Karpas-422 (cell line): ENCODE data around the gene ARFGEF3. TPM values are rescaled to one million over a fixed set of nuclear protein-coding genes. Genes with fewer than 3 reads are reported as not detected.
A peak's percentile ranks its signal among the peaks of the same experiment; 100 is the strongest.

Experiments used
- DNase-seq: peaks from one replicate; pipeline ENCODE4 v3.0.0-alpha.2; 2015
- H2AFZ ChIP-seq: fragments of 200-600 bp; sonication (generic); 2 replicates; pipeline ENCODE4 v1.6.1; 2014; ENCODE audit warnings: antibody characterized with exemption, low read length, mixed read lengths
- H3K27ac ChIP-seq: fragments of 200-600 bp; sonication (generic); 2 replicates; pipeline ENCODE4 v1.5.1; 2014; ENCODE audit warnings: mild to moderate bottlenecking, low read length, moderate library complexity
- H3K27me3 ChIP-seq: fragments of 200-600 bp; sonication (generic); 2 replicates; pipeline ENCODE4 v1.6.1; 2014; ENCODE audit warnings: low read length, mixed read lengths
- H3K36me3 ChIP-seq: fragments of 200-600 bp; sonication (generic); 2 replicates; pipeline ENCODE4 v1.6.1; 2014; ENCODE audit warnings: low read length, mixed read lengths; ENCODE audit not compliant: insufficient read depth
- H3K4me1 ChIP-seq: fragments of 200-600 bp; sonication (generic); 2 replicates; pipeline ENCODE4 v1.6.1; 2014; ENCODE audit warnings: mild to moderate bottlenecking, low read length, mixed read lengths
- H3K4me2 ChIP-seq: fragments of 200-600 bp; sonication (generic); 2 replicates; pipeline ENCODE4 v1.6.1; 2014; ENCODE audit warnings: low read length, low read depth, mild to moderate bottlenecking; ENCODE audit not compliant: poor library complexity, severe bottlenecking
- H3K4me3 ChIP-seq: fragments of 200-600 bp; sonication (generic); 2 replicates; pipeline ENCODE4 v1.5.1; 2014; ENCODE audit warnings: mild to moderate bottlenecking, antibody characterized with exemption, low read length, mixed read lengths
- H3K79me2 ChIP-seq: fragments of 200-600 bp; sonication (generic); 2 replicates; pipeline ENCODE4 v1.6.1; 2014; ENCODE audit warnings: mild to moderate bottlenecking, low read length, mixed read lengths
- H3K9ac ChIP-seq: fragments of 200-600 bp; sonication (generic); 2 replicates; pipeline ENCODE4 v1.6.0; 2014; ENCODE audit warnings: low read length
- H3K9me2 ChIP-seq: fragments of 200-600 bp; sonication (generic), shearing (Covaris generic); replicated peaks from 2 replicates; pipeline ENCODE4 v1.6.0; 2014; ENCODE audit warnings: mild to moderate bottlenecking, low read length, moderate library complexity; ENCODE audit not compliant: insufficient read depth
- H3K9me3 ChIP-seq: fragments of 300-700, 200-600 bp; sonication (generic); 2 replicates; pipeline ENCODE4 v1.6.1; 2014; ENCODE audit warnings: low read length, mixed read lengths
- H4K20me1 ChIP-seq: fragments of 200-600 bp; sonication (generic); 2 replicates; pipeline ENCODE4 v1.6.1; 2014; ENCODE audit warnings: mild to moderate bottlenecking, antibody characterized with exemption, low read length, low read depth; ENCODE audit not compliant: insufficient read depth
- total RNA-seq: library from RNA; depleted of rRNA; stranded (reverse); fragments of >200 nt; shearing (Covaris generic); gene quantifications from 2 replicates; pipeline ENCODE4 v1.2.3, GENCODE V29; 2014; ENCODE audit warnings: low replicate concordance

The ARFGEF3 gene
- total RNA-seq, 1 experiment from 2014 or later, result 0.04 TPM

DNA sequence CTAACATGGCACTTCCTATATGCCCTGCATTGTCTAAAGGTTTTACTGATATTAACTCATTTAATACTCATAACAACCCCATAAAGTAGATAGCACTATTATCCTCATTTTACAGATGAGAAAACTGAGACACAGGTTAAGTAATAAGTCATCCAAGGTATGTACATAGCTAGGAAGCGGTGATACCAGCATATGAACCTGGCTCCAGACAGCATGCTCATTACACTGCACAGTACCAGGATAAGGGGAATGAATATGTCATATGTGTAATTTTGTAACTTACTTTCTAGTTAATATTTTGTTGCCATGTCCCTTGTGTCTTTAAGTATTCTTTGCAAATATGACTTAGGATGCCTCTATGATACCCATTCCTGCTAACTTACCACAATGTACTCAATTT lies 109.7 kb downstream of the ARFGEF3 start:
- Histone ChIP-seq H2AFZ (no peak overlapping the region), H3K79me2 (no peaks in the 10 kb centered on the region), H3K9me3 (no peaks in the 10 kb centered on the region), H3K27ac (no peak overlapping the region), H3K4me1 (no peaks in the 10 kb centered on the region), H3K4me3 (no peak overlapping the region), H4K20me1 (no peaks in the 10 kb centered on the region), H3K36me3 (no peaks in the 10 kb centered on the region), H3K9ac (no peak overlapping the region), H3K9me2 (no peaks in the 10 kb centered on the region), H3K4me2 (no peak overlapping the region), H3K27me3 (no peaks in the 10 kb centered on the region)
- DNase-seq, result no peak

- Histone ChIP-seq H3K9me3 (no peaks in the 10 kb centered on the region), H3K27ac (no peak overlapping the region), H3K4me2 (no peak overlapping the region), H4K20me1 (no peaks in the 10 kb centered on the region), H3K79me2 (no peaks in the 10 kb centered on the region), H3K9me2 (no peaks in the 10 kb centered on the region), H3K4me3 (no peak overlapping the region), H3K4me1 (no peaks in the 10 kb centered on the region), H3K36me3 (no peaks in the 10 kb centered on the region), H2AFZ (no peak overlapping the region), H3K27me3 (no peaks in the 10 kb centered on the region), H3K9ac (no peak overlapping the region)
- no peak for DNase-seq
These were observed 111.0 kb downstream of the ARFGEF3 start for GRCh38 chr6:138272533-138273315.

GRCh38 chr6:138275976-138276375 lies 114.2 kb downstream of the ARFGEF3 start:
- H3K27me3 ChIP-seq, result no peaks in the 10 kb centered on the region
- no peaks in the 10 kb centered on the region for H3K9me2 ChIP-seq

DNA sequence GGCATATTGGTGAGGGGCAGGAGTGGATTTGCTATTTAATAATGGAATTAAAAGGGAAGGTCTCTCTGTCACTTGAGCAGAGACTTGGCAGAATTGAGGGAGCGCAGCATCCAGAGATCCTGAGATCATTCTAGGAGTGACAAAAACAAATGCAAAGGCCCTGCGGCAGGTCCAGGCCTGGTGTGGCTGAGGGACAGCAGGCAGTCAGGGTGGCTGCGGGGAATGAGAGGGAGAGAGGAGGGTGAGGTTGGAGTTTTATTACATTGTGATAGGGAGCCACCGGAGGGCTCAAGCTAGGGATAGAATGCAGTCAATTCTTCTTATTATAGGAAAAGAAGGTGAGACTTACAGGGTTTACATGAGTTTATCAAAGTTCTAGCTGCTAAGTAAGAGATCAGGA lies 116.1 kb downstream of the ARFGEF3 start:
- Histone ChIP-seq H3K9me3 (no peaks in the 10 kb centered on the region), H3K27ac (no peak overlapping the region), H3K79me2 (no peaks in the 10 kb centered on the region), H3K9me2 (no peaks in the 10 kb centered on the region), H2AFZ (no peak overlapping the region), H3K9ac (no peak overlapping the region), H3K4me3 (no peak overlapping the region), H4K20me1 (no peaks in the 10 kb centered on the region), H3K4me1 (no peaks in the 10 kb centered on the region), H3K27me3 (no peaks in the 10 kb centered on the region), H3K4me2 (no peak overlapping the region), H3K36me3 (no peaks in the 10 kb centered on the region)
- no peak for DNase-seq

More at GRCh38 chr6:138275976-138276375, 114.2 kb downstream of the ARFGEF3 start:
- Histone ChIP-seq H3K9me3 (no peaks in the 10 kb centered on the region), H3K79me2 (no peaks in the 10 kb centered on the region), H2AFZ (no peak overlapping the region), H3K4me3 (no peak overlapping the region), H3K4me1 (no peaks in the 10 kb centered on the region), H3K4me2 (no peak overlapping the region), H3K36me3 (no peaks in the 10 kb centered on the region), H3K9ac (no peak overlapping the region), H3K27ac (no peak overlapping the region), H4K20me1 (no peaks in the 10 kb centered on the region)
- no peak for DNase-seq

DNA sequence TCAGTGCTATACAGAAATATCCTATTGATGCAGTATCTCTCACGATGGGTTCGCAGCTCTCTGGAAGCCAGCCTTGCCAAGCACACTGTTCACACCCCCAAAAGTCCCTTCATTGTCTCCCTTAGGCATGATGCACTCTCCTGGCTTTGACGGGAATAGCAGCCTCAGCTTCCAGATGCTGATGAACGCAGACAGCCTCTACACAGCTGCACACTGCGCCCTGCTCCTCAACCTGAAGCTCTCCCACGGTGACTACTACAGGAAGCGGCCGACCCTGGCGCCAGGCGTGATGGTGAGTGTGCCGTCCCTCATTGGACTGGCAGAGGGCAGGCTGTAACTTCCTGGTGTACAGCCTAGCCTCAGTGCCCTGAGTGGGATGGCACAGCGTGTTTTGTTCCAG lies 116.6 kb downstream of the ARFGEF3 start:
- no peaks in the 10 kb centered on the region for H3K4me1 ChIP-seq
- no peaks in the 10 kb centered on the region for H3K36me3 ChIP-seq
- H3K9me2 ChIP-seq, result no peaks in the 10 kb centered on the region
- H3K4me3 ChIP-seq, result no peak overlapping the region
- H3K27me3 ChIP-seq, result no peaks in the 10 kb centered on the region
- no peak for DNase-seq
- H3K9ac ChIP-seq, result no peak overlapping the region
- H3K4me2 ChIP-seq, result no peak overlapping the region
- H3K79me2 ChIP-seq, result no peaks in the 10 kb centered on the region
- no peaks in the 10 kb centered on the region for H3K9me3 ChIP-seq
- no peak overlapping the region for H2AFZ ChIP-seq
- no peak overlapping the region for H3K27ac ChIP-seq
- H4K20me1 ChIP-seq, result no peaks in the 10 kb centered on the region

DNA sequence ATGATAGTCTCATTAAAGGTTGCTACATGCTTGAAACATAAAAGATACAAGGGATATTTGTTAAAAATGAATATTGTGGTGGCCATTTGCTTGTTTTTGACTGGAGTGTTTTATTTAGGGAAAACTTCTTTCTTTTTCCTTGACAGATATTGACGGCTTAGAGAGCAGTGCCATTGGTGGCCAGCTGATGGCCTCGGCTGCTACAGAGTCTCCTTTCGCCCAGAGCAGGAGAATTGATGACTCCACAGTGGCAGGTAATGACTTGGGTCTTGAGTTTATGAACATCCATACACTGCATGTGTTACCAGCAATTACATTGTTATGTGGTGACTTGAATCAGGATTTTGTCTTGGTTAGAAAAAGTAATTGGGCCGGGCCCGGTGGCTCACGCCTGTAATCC lies 124.1 kb downstream of the ARFGEF3 start:
- no peak overlapping the region for H3K4me2 ChIP-seq
- no peaks in the 10 kb centered on the region for H3K79me2 ChIP-seq
- H3K9ac ChIP-seq, result no peak overlapping the region

DNA sequence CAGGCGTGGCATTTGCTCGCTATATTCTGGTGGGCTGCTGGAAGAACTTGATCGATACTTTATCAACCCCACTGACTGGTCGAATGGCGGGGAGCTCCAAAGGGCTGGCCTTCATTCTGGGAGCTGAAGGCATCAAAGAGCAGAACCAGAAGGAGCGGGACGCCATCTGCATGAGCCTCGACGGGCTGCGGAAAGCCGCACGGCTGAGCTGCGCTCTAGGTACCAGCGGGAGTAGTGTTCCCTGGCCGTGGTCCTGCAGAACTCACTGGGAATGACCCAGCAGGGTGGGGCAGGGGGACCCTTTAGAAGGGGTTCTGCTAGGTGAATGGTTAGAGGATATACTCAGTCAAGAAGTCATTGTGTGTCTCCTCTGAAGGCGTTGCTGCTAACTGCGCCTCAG lies 125.0 kb downstream of the ARFGEF3 start:
- no peaks in the 10 kb centered on the region for H4K20me1 ChIP-seq
- H3K4me1 ChIP-seq, result no peaks in the 10 kb centered on the region
- H3K27ac ChIP-seq, result no peak overlapping the region
- no peak overlapping the region for H2AFZ ChIP-seq
- no peak for DNase-seq
- no peaks in the 10 kb centered on the region for H3K9me3 ChIP-seq
- H3K27me3 ChIP-seq, result no peaks in the 10 kb centered on the region
- no peaks in the 10 kb centered on the region for H3K36me3 ChIP-seq
- no peaks in the 10 kb centered on the region for H3K79me2 ChIP-seq
- no peak overlapping the region for H3K9ac ChIP-seq
- H3K4me2 ChIP-seq, result no peak overlapping the region
- H3K4me3 ChIP-seq, result no peak overlapping the region
- no peaks in the 10 kb centered on the region for H3K9me2 ChIP-seq

More for the DNA sequence above, 124.1 kb downstream of the ARFGEF3 start:
- Histone ChIP-seq H3K4me1 (no peaks in the 10 kb centered on the region), H3K9me3 (no peaks in the 10 kb centered on the region), H3K27me3 (no peaks in the 10 kb centered on the region), H4K20me1 (no peaks in the 10 kb centered on the region), H3K9me2 (no peaks in the 10 kb centered on the region), H3K4me3 (no peak overlapping the region), H3K27ac (no peak overlapping the region), H2AFZ (no peak overlapping the region), H3K36me3 (no peaks in the 10 kb centered on the region)
- DNase-seq, result no peak

DNA sequence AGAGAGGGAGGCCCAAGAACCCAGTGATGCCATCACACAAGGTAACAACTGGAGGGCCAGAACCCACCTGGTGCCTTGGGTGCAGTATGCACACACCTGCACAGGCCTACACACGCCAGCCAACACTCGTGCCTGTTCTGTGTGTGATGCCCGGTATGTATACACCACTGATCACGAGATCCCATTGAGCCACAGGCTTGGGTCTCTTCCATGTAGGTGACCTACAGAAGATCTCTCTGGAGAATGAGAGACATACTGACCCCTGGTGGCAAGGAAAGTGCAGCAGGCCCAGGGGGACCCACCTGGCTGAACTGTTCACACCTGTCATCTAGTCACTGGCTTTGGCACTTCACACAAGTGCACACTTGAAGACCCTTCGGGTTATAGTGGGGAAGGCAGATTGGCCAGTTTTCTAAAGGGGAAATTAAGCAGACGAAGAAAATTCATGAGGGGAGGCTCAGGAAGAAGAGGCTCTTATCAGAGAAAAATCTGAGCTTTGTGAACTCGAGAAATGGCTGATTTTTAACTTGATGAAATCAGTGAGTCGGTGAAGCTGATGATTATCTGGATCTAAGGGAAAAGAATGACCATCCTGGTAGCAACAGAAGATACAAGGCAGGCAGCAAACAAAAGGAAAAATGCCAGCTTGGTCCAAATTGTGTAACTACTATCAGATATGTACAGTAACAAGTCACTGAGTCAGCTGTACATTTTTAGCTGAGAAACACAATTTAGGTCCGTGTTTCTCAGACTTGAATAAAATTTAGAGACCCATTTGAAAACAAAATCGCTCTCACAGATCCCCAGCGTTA lies 125.6 kb downstream of the ARFGEF3 start:
- H2AFZ ChIP-seq, result no peak overlapping the region
- no peaks in the 10 kb centered on the region for H3K27me3 ChIP-seq
- no peak overlapping the region for H3K27ac ChIP-seq
- no peaks in the 10 kb centered on the region for H3K36me3 ChIP-seq
- DNase-seq, result peak; percentile 83
- H4K20me1 ChIP-seq, result no peaks in the 10 kb centered on the region
- no peaks in the 10 kb centered on the region for H3K9me3 ChIP-seq
- no peaks in the 10 kb centered on the region for H3K79me2 ChIP-seq
- no peak overlapping the region for H3K4me2 ChIP-seq
- H3K4me1 ChIP-seq, result no peaks in the 10 kb centered on the region
- no peak overlapping the region for H3K4me3 ChIP-seq
- no peaks in the 10 kb centered on the region for H3K9me2 ChIP-seq
- H3K9ac ChIP-seq, result no peak overlapping the region
